Hepatocyte (in vitro differentiated cells): ENCODE measurements around the gene CABLES2. TPM values are rescaled to one million over a fixed set of nuclear protein-coding genes. Genes with fewer than 3 reads are reported as not detected.

Experiments used
- DNase-seq: peaks from one replicate; pipeline ENCODE4 v3.0.0-alpha.2; 2016; ENCODE audit warnings: low spot score
- H2AFZ ChIP-seq: fragments of 200-600 bp; sonication (generic); 2 replicates; pipeline ENCODE4 v1.6.0; 2016; ENCODE audit warnings: antibody characterized with exemption, mild to moderate bottlenecking
- H3K27ac ChIP-seq: fragments of 200-600 bp; sonication (generic); 2 replicates; pipeline ENCODE4 v1.5.1; 2016; ENCODE audit warnings: mild to moderate bottlenecking
- H3K27me3 ChIP-seq: fragments of 200-600 bp; sonication (generic); 2 replicates; pipeline ENCODE4 v1.6.1; 2016
- H3K36me3 ChIP-seq: fragments of 200-600 bp; sonication (generic); replicated peaks from 2 replicates; pipeline ENCODE4 v1.5.1; 2016; ENCODE audit warnings: low read depth; ENCODE audit not compliant: insufficient read depth
- H3K4me1 ChIP-seq: fragments of 200-600 bp; sonication (generic); 2 replicates; pipeline ENCODE4 v1.5.1; 2016; ENCODE audit warnings: mild to moderate bottlenecking, moderate library complexity; ENCODE audit not compliant: insufficient read depth
- H3K4me2 ChIP-seq: fragments of 200-600 bp; sonication (generic); 2 replicates; pipeline ENCODE4 v1.6.0; 2016
- H3K4me3 ChIP-seq: fragments of 200-600 bp; sonication (generic); 2 replicates; pipeline ENCODE4 v1.5.1; 2016; ENCODE audit warnings: mild to moderate bottlenecking
- H3K79me2 ChIP-seq: fragments of 200-600 bp; sonication (generic); 2 replicates; pipeline ENCODE4 v1.6.0; 2017; ENCODE audit warnings: mild to moderate bottlenecking
- H3K9me2 ChIP-seq: fragments of 200-600 bp; sonication (generic); replicated peaks from 2 replicates; pipeline ENCODE4 v1.6.0; 2017; ENCODE audit warnings: mild to moderate bottlenecking; ENCODE audit not compliant: insufficient read depth
- H3K9me3 ChIP-seq: fragments of 200-600 bp; sonication (generic); 2 replicates; pipeline ENCODE4 v1.5.1; 2016; ENCODE audit warnings: low read depth, mild to moderate bottlenecking
- H4K20me1 ChIP-seq: fragments of 200-600 bp; sonication (generic); 2 replicates; pipeline ENCODE4 v1.6.0; 2016; ENCODE audit warnings: mild to moderate bottlenecking; ENCODE audit not compliant: insufficient read depth, poor library complexity, severe bottlenecking
- CTCF ChIP-seq: fragments of 200-600 bp; sonication (generic); IDR thresholded peaks from 2 replicates; pipeline ENCODE4 v1.5.1; 2016; ENCODE audit warnings: antibody characterized with exemption, mild to moderate bottlenecking; ENCODE audit not compliant: poor library complexity
- EZH2 ChIP-seq: fragments of 200-600 bp; sonication (generic); IDR thresholded peaks from 2 replicates; pipeline ENCODE4 v1.6.1; 2016; ENCODE audit warnings: antibody characterized with exemption, mild to moderate bottlenecking, borderline replicate concordance
- EZH2phosphoT487 ChIP-seq: fragments of 200-600 bp; sonication (generic); IDR thresholded peaks from one replicate; pipeline ENCODE4 v1.6.1; 2018; ENCODE audit warnings: antibody characterized with exemption, mild to moderate bottlenecking, low read depth, moderate library complexity; ENCODE audit not compliant: unreplicated experiment, severe bottlenecking
- WGBS: methylation state at CpG from one replicate; pipeline ENCODE4 v1.1.6; 2016; ENCODE audit warnings: low lambda C conversion rate; ENCODE audit errors: missing lambda C conversion rate; 5-methylcytosine and 5-hydroxymethylcytosine counted together
- polyA plus RNA-seq: library from polyadenylated mRNA; unstranded; fragments of >200 nt; fragmentation: Nextera tagmentation; extraction: Ambion mirVana; gene quantifications from 2 replicates; pipeline ENCODE4 v1.2.1, GENCODE V29; 2016
- total RNA-seq: library from RNA; depleted of rRNA; stranded (reverse); fragments of >200 nt; gene quantifications from 2 replicates; pipeline ENCODE4 v1.2.3, GENCODE V29; 2014

Gene CABLES2
- total and polyA plus RNA-seq, 2 experiments from 2014 or later, result 8.6 to 19.1 TPM

- Histone ChIP-seq H3K9me2 (no peaks in the 10 kb centered on the region), H3K79me2 (no peaks in the 10 kb centered on the region), H3K4me3 (no peak overlapping the region), H3K36me3 (no peaks in the 10 kb centered on the region), H3K4me1 (peaks cover 4% of the 10 kb centered on the region), H3K27me3 (no peaks in the 10 kb centered on the region), H3K4me2 (no peak overlapping the region), H4K20me1 (no peaks in the 10 kb centered on the region), H3K9me3 (no peaks in the 10 kb centered on the region), H3K27ac (no peak overlapping the region), H2AFZ (no peak overlapping the region)
- no peak for DNase-seq
- WGBS, result 96% methylated on average over 6 of the region's 6 CpGs
- TF ChIP-seq EZH2phosphoT487 (no peak), CTCF (no peak), EZH2 (no peak)
Measured at GRCh38 chr20:62444286-62444685, 37.2 kb upstream of the CABLES2 start.

- TF ChIP-seq CTCF (no peak), EZH2phosphoT487 (no peak), EZH2 (no peak)
- no peak overlapping the region for H3K4me2 ChIP-seq
- H3K36me3 ChIP-seq, result no peaks in the 10 kb centered on the region
- no peak overlapping the region for H3K27ac ChIP-seq
- 88% methylated on average over 16 of the region's 16 CpGs for WGBS
- H4K20me1 ChIP-seq, result no peaks in the 10 kb centered on the region
- no peaks in the 10 kb centered on the region for H3K27me3 ChIP-seq
- H3K79me2 ChIP-seq, result no peaks in the 10 kb centered on the region
- no peaks in the 10 kb centered on the region for H3K9me2 ChIP-seq
- no peak overlapping the region for H2AFZ ChIP-seq
- H3K4me1 ChIP-seq, result peaks cover 10% of the 10 kb centered on the region
- no peak overlapping the region for H3K4me3 ChIP-seq
- no peaks in the 10 kb centered on the region for H3K9me3 ChIP-seq
- no peak for DNase-seq
Measured at GRCh38 chr20:62441987-62442539, 35.0 kb upstream of the CABLES2 start.

GRCh38 chr20:62439218-62439617 is 32.1 kb upstream of the CABLES2 start:
- Histone ChIP-seq H3K27ac (no peak overlapping the region), H3K9me2 (no peaks in the 10 kb centered on the region), H3K36me3 (no peaks in the 10 kb centered on the region), H3K9me3 (no peaks in the 10 kb centered on the region), H3K27me3 (no peaks in the 10 kb centered on the region), H3K4me2 (no peak overlapping the region), H2AFZ (no peak overlapping the region), H3K4me1 (peaks cover 10% of the 10 kb centered on the region), H4K20me1 (no peaks in the 10 kb centered on the region), H3K4me3 (no peak overlapping the region), H3K79me2 (no peaks in the 10 kb centered on the region)
- no peak for DNase-seq
- 81% methylated on average over 5 of the region's 5 CpGs for WGBS
- TF ChIP-seq CTCF, result no peak
- no peak for TF ChIP-seq EZH2phosphoT487
- TF ChIP-seq EZH2, result no peak
